GM21717 (cell line): ENCODE results near the gene TMEM14A.
A peak's percentile ranks its signal among the peaks of the same experiment; 100 is the strongest.

Experiments used
- ATAC-seq: cut with Tn5 transposase; IDR thresholded peaks from one replicate; pipeline ENCODE4 v1.9.1; 2021; ENCODE audit warnings: mild to moderate bottlenecking, moderate library complexity; ENCODE audit not compliant: unreplicated experiment

The TMEM14A gene

GRCh38 chr6:52670502-52671409 lies at the start of gene TMEM14A:
Gene TMEM14A, plus strand, starts transcription at chr6:52671113. Its CDS starts 5,990 bp downstream, at chr6:52677103.
- ATAC-seq, result peak; percentile 95

GRCh38 chr6:52621631-52622030 lies 49.3 kb upstream of the TMEM14A start:
- no peak for ATAC-seq

GRCh38 chr6:52622810-52623209 lies 48.1 kb upstream of the TMEM14A start:
- ATAC-seq, result no peak

GRCh38 chr6:52632011-52632410 lies 38.9 kb upstream of the TMEM14A start:
- ATAC-seq, result no peak

- ATAC-seq, result no peak
These were observed 36.7 kb upstream of the TMEM14A start for GRCh38 chr6:52634211-52634610.

- no peak for ATAC-seq
These were observed 35.8 kb upstream of the TMEM14A start for GRCh38 chr6:52635049-52635577.

GRCh38 chr6:52636830-52637229 lies 34.1 kb upstream of the TMEM14A start:
- no peak for ATAC-seq

GRCh38 chr6:52639493-52639892 lies 31.4 kb upstream of the TMEM14A start:
- ATAC-seq, result no peak

- no peak for ATAC-seq
These were observed 30.7 kb upstream of the TMEM14A start for GRCh38 chr6:52640170-52640569.

- no peak for ATAC-seq
These were observed 30.0 kb upstream of the TMEM14A start for GRCh38 chr6:52640916-52641315.

GRCh38 chr6:52641388-52641787 lies 29.5 kb upstream of the TMEM14A start:
- ATAC-seq, result no peak

GRCh38 chr6:52641826-52642225 lies 29.1 kb upstream of the TMEM14A start:
- ATAC-seq, result no peak

- no peak for ATAC-seq
These were observed 28.5 kb upstream of the TMEM14A start for GRCh38 chr6:52642368-52642767.

GRCh38 chr6:52643158-52643557 lies 27.8 kb upstream of the TMEM14A start:
- ATAC-seq, result no peak

- ATAC-seq, result no peak
These were observed 26.7 kb upstream of the TMEM14A start for GRCh38 chr6:52644253-52644652.

- no peak for ATAC-seq
These were observed 24.9 kb upstream of the TMEM14A start for GRCh38 chr6:52645976-52646375.

GRCh38 chr6:52647199-52647598 lies 23.7 kb upstream of the TMEM14A start:
- no peak for ATAC-seq

GRCh38 chr6:52649536-52650160 lies 21.3 kb upstream of the TMEM14A start:
- ATAC-seq, result no peak

- ATAC-seq, result no peak
These were observed 20.0 kb upstream of the TMEM14A start for GRCh38 chr6:52650941-52651340.

- ATAC-seq, result no peak
These were observed 17.8 kb upstream of the TMEM14A start for GRCh38 chr6:52653151-52653550.

- no peak for ATAC-seq
These were observed 16.9 kb upstream of the TMEM14A start for GRCh38 chr6:52654007-52654406.

- ATAC-seq, result no peak
These were observed 16.3 kb upstream of the TMEM14A start for GRCh38 chr6:52654592-52654991.
